Lung (tissue), 12 donors: ENCODE results near the gene LPAR5. TPM values are rescaled to one million over a fixed set of nuclear protein-coding genes. Genes with fewer than 3 reads are reported as not detected.
"Not testable (repeated sequence)": the region's sequence is repeated elsewhere in the genome, so short reads cannot be mapped to it uniquely, and the experiment has no call there.

Source experiments
- ATAC-seq: fragments of 200-7000 bp; cut with Tn5 transposase; one replicate; pipeline ENCODE4 v1.9.1; 2020; ENCODE audit warnings: moderate number of reproducible peaks; ENCODE audit not compliant: insufficient read depth, low FRiP score
- DNase-seq, 3 donors: peaks; one replicate each; pipeline ENCODE4 v3.0.0-alpha.2; 2013 to 2017
- H3K27ac ChIP-seq, 2 donors: one replicate each; pipeline ENCODE4 v1.5.1; 2013; ENCODE audit warnings: mild to moderate bottlenecking in 2 of 2, moderate library complexity in 2 of 2, control low read depth in 1 of 2, inconsistent platforms in 1 of 2, low read depth in 1 of 2, low read length in 1 of 2
- H3K27me3 ChIP-seq, 3 donors: one replicate each; pipeline ENCODE4 v1.5.1; 2013; ENCODE audit warnings: low read length in 2 of 3; ENCODE audit not compliant: control insufficient read depth in 3 of 3, insufficient read depth in 3 of 3
- H3K36me3 ChIP-seq, 4 donors: one replicate each; pipeline ENCODE4 v1.5.1; 2013; ENCODE audit warnings: low read length in 4 of 4, mild to moderate bottlenecking in 1 of 4, moderate library complexity in 1 of 4; ENCODE audit not compliant: control insufficient read depth in 4 of 4, insufficient read depth in 4 of 4
- H3K4me1 ChIP-seq, 5 donors: one replicate each; pipeline ENCODE4 v1.5.1; 2013; ENCODE audit warnings: low read length in 5 of 5, mild to moderate bottlenecking in 2 of 5, moderate library complexity in 1 of 5; ENCODE audit not compliant: control insufficient read depth in 5 of 5, insufficient read depth in 5 of 5
- H3K4me3 ChIP-seq: one replicate; pipeline ENCODE4 v1.5.1; 2013; ENCODE audit warnings: mild to moderate bottlenecking, control low read depth, moderate library complexity
- H3K9ac ChIP-seq, 2 donors: one replicate each; pipeline ENCODE4 v1.5.1; 2013; ENCODE audit warnings: low read length in 2 of 2, control low read depth in 1 of 2; ENCODE audit not compliant: insufficient read depth in 1 of 2
- H3K9me3 ChIP-seq, 4 donors: one replicate each; pipeline ENCODE4 v1.5.1; 2013; ENCODE audit warnings: low read length in 3 of 4, mild to moderate bottlenecking in 1 of 4, moderate library complexity in 1 of 4; ENCODE audit not compliant: control insufficient read depth in 4 of 4, insufficient read depth in 3 of 4
- WGBS, 2 donors: extraction: QIAGEN DNeasy Blood & Tissue Kit; methylation state at CpG; one replicate each; pipeline ENCODE4 v1.1.7; 2013; 5-methylcytosine and 5-hydroxymethylcytosine counted together
- polyA plus RNA-seq, 2 donors: library from polyadenylated mRNA; stranded (reverse); fragments of 200-250 nt; gene quantifications; one replicate each; pipeline ENCODE4 v1.2.1, GENCODE V29; 2013
- total RNA-seq, 2 donors: library from RNA; depleted of rRNA in 1 of 2; stranded (reverse); fragments of >200 nt in 1 of 2; gene quantifications; one replicate each; pipeline ENCODE4 v1.2.1, GENCODE V29; 2014 to 2021
- TF ChIP-seq, protein P1 (sequence below): IDR thresholded peaks from 2 replicates; pipeline ENCODE4 v1.5.1; 2012; ENCODE audit warnings: mild to moderate bottlenecking; ENCODE audit errors: control extremely low read depth, extremely low read depth
- donor health status: control.
- donor health status: control.
- donor health status: Bipolar disorder and iron deficiency.
- donor health status: healthy.
- donor health status: DM: yes; HTN: yes; CAD: no.

Gene LPAR5
- total and polyA plus RNA-seq, 4 donors: 0.51 to 2.8 (median 1.5) TPM

DNA sequence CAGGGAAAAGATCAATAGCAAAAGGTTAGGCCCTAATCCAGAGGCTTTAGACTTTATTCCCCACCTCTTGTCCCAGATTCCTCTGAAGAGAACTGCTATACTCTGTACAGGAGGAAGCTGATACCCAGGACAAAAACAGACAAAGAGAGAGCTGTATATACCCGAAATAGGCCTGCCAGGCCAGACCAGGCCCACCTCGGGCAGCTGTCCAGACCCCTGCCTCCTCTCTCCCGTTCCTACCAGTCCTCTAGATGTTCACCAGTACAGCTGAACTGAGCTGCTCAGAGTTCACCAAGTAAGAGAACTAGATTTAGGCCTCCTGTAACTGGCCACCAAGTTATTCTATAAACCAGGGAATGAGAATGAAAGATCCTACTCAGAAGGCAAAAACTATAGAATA is 33.2 kb downstream of the LPAR5 start:
- TF ChIP-seq, protein P1, sequence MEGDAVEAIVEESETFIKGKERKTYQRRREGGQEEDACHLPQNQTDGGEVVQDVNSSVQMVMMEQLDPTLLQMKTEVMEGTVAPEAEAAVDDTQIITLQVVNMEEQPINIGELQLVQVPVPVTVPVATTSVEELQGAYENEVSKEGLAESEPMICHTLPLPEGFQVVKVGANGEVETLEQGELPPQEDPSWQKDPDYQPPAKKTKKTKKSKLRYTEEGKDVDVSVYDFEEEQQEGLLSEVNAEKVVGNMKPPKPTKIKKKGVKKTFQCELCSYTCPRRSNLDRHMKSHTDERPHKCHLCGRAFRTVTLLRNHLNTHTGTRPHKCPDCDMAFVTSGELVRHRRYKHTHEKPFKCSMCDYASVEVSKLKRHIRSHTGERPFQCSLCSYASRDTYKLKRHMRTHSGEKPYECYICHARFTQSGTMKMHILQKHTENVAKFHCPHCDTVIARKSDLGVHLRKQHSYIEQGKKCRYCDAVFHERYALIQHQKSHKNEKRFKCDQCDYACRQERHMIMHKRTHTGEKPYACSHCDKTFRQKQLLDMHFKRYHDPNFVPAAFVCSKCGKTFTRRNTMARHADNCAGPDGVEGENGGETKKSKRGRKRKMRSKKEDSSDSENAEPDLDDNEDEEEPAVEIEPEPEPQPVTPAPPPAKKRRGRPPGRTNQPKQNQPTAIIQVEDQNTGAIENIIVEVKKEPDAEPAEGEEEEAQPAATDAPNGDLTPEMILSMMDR: no peak
- Histone ChIP-seq H3K27me3 (no peaks in the 10 kb centered on the region), H3K27ac (no peak overlapping the region), H3K36me3 (peaks cover 40 to 43% (median 42%) of the 10 kb centered on the region in 4 donors), H3K4me3 (no peak overlapping the region), H3K9me3 (no peaks in the 10 kb centered on the region), H3K9ac (no peak overlapping the region), H3K4me1 (peaks cover 11 to 36% (median 15%) of the 10 kb centered on the region in 5 donors)
- 73 to 74% methylated on average over 3 of the region's 3 CpGs for WGBS, 2 donors
- ATAC-seq: no peak
- DNase-seq: no peak

DNA sequence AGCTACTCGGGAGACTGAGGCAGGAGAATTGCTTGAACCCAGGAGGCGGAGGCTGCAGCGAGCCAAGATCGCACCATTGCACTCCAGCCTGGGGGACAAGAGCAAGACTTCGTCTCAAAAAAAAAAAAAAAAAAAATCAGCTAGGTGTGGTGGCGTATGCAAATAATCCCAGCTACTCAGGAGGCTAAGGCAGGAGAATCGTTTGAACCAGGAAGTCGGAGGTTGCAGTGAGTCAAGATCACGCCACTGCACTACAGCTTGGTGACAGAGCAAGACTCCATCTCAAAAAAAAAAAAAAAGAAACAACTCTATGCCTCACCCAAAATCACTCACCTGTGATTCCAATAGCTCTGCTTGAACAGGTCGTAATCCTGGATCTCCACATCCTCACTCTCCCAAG is 40.1 kb downstream of the LPAR5 start:
- WGBS, 2 donors: 91 to 93% methylated on average over 10 of the region's 10 CpGs
- H3K27me3 ChIP-seq, H3K9me3 ChIP-seq, H3K4me3 ChIP-seq, DNase-seq, H3K4me1 ChIP-seq, ATAC-seq, H3K27ac ChIP-seq, H3K9ac ChIP-seq: not testable (repeated sequence)
- H3K36me3 ChIP-seq: peaks cover 60 to 71% (median 66%) of the 10 kb centered on the region in 4 donors

DNA sequence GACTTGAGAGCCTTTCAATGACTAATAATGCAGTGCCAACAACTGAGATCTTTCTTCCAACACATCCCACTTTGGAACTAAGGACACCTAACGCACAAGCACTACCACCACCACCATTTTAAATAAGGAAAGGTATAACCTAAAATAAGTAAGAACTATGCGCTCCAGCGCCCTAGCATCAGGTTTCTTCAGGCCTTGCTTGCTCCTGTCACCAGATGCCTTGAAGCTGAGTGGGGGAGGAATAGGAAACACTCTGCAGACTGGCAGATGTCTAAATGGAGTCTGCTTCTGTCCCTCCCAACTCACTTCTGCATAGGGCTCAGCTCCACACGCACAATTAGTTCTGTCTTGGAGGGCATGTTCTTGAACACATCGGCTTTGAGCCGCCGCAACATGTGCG is 43.7 kb downstream of the LPAR5 start:
- DNase-seq: no peak
- whole genome bisulfite sequencing, 2 donors: 93 to 95% methylated on average over 8 of the region's 8 CpGs
- Histone ChIP-seq H3K4me1 (no peaks in the 10 kb centered on the region), H3K36me3 (peaks cover 59 to 73% (median 66%) of the 10 kb centered on the region in 4 donors), H3K27ac (no peak overlapping the region), H3K9ac (no peak overlapping the region), H3K9me3 (no peaks in the 10 kb centered on the region), H3K4me3 (no peak overlapping the region), H3K27me3 (no peaks in the 10 kb centered on the region)
- no peak for ATAC-seq
- TF ChIP-seq, protein P1: no peak

DNA sequence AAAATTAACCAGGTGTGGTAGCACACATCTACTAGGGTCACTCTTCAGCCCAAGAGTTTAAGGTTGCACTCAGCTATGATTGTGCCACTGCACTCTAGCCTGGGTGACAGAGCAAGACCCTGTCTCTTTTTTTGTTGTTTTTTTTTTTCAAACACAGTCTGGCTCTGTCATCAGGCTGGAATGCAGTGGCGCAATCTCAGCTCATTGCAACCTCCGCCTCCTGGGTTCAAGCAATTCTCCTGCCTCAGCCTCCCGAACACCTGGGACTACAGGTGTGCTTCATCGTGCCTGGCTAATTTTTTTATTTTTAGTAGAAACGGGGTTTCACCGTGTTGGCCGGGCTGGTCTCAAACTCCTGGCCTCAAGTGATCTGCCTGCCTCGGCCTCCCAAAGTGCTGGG is 49.2 kb downstream of the LPAR5 start:
- not testable (repeated sequence) for H3K4me1 ChIP-seq, ATAC-seq

DNA sequence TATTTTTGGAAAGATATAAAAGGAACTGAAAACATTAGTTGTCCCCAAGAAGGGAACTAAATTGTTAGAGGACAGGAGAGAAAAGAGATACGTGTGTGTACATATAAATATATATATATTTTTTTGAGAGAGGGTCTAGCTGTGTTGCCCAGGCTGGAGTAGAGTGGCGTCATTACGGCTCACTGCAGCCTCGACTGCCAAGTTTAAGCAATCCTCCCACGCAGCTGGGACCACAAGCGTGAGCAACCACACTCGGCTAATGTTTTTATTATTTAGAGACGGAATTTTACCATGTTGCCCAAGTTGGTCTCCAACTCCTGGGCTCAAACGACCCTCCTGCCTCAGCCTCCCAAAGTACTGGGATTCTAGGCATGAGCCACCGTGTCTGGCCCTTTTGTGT is 51.5 kb downstream of the LPAR5 start:
- no peak for DNase-seq
- 85 to 91% methylated on average over 10 of the region's 10 CpGs for WGBS, 2 donors
- H3K4me1 ChIP-seq: no peaks in the 10 kb centered on the region
- ATAC-seq: no peak
- H3K9me3 ChIP-seq: no peaks in the 10 kb centered on the region
- no peak overlapping the region for H3K27ac ChIP-seq
- TF ChIP-seq, protein P1: no peak
- no peaks in the 10 kb centered on the region for H3K27me3 ChIP-seq
- no peak overlapping the region for H3K4me3 ChIP-seq
- H3K36me3 ChIP-seq: peaks cover 52 to 69% (median 62%) of the 10 kb centered on the region in 4 donors
- no peak overlapping the region for H3K9ac ChIP-seq

More for the DNA sequence above, 49.2 kb downstream of the LPAR5 start:
- not testable (repeated sequence) for H3K4me3 ChIP-seq, DNase-seq, H3K27me3 ChIP-seq, H3K9ac ChIP-seq, H3K9me3 ChIP-seq, H3K27ac ChIP-seq
- 95 to 96% methylated on average over 8 of the region's 8 CpGs for WGBS, 2 donors
- H3K36me3 ChIP-seq: peaks cover 48 to 68% (median 60%) of the 10 kb centered on the region in 4 donors
